Measurements from ENCODE around the gene IQSEC2. TPM values are rescaled to one million over a fixed set of nuclear protein-coding genes. Genes with fewer than 3 reads are reported as not detected.

Gene IQSEC2
- total RNA-seq, 4 donors from 2014 or later: 16.3 to 24.2 (median 17.5) TPM

DNA sequence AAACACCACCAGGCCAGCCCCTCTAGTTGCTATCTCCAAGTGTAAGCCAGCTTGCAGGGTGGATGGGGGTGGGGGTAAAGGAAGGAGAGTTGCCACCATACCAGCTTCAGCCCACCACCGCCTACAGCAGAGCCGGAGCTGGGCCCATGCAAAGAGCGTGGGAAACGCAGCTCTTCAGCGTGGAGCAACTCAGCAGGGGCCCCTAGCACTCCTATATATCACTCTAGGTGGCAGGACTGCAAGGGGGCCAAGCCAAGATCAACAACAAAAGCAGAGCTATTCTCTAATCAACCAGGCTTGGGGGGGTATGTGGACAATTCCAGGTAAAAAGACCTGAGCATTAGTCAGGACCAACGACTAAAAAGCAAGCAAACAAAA, 35.5 kb upstream of the IQSEC2 start:
- no peak for TF ChIP-seq POLR2A (IDR thresholded peaks at IDR 0.05)
- TF ChIP-seq, protein P1, sequence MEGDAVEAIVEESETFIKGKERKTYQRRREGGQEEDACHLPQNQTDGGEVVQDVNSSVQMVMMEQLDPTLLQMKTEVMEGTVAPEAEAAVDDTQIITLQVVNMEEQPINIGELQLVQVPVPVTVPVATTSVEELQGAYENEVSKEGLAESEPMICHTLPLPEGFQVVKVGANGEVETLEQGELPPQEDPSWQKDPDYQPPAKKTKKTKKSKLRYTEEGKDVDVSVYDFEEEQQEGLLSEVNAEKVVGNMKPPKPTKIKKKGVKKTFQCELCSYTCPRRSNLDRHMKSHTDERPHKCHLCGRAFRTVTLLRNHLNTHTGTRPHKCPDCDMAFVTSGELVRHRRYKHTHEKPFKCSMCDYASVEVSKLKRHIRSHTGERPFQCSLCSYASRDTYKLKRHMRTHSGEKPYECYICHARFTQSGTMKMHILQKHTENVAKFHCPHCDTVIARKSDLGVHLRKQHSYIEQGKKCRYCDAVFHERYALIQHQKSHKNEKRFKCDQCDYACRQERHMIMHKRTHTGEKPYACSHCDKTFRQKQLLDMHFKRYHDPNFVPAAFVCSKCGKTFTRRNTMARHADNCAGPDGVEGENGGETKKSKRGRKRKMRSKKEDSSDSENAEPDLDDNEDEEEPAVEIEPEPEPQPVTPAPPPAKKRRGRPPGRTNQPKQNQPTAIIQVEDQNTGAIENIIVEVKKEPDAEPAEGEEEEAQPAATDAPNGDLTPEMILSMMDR (IDR thresholded peaks at IDR 0.05): no peak
- 51 to 67% methylated on average over 2 to 6 of the region's 6 CpGs for WGBS, 2 donors
- no peak for DNase-seq (ENCODE audit: low spot score in 2 of 2)
- H3K4me3 ChIP-seq (ENCODE audit: low read depth, poor library complexity, severe bottlenecking): no peak overlapping the region
- intact Hi-C loops (cut with DNase I; ENCODE audit: low total_unique reads): loop anchor here (10.0 kb wide), 2 partner anchors 58 to 118 kb away; partner anchors contain the start of gene HSD17B10

GRCh38 chrX:53316111-53316859, 34.9 kb upstream of the IQSEC2 start:
- TF ChIP-seq, protein P1 (IDR thresholded peaks at IDR 0.05): no peak
- no peak for TF ChIP-seq POLR2A (IDR thresholded peaks at IDR 0.05)
- no peak overlapping the region for H3K4me3 ChIP-seq (ENCODE audit: low read depth, poor library complexity, severe bottlenecking)
- intact Hi-C loops (cut with DNase I; ENCODE audit: low total_unique reads): loop anchor here (10.0 kb wide), 2 partner anchors 59 to 119 kb away; partner anchors contain the start of gene HSD17B10
- WGBS, 2 donors: 71 to 86% methylated on average over 15 of the region's 15 CpGs
- DNase-seq (ENCODE audit: low spot score in 2 of 2): no peak

GRCh38 chrX:53313728-53314105, 32.3 kb upstream of the IQSEC2 start:
- 65 to 67% methylated on average over 5 of the region's 5 CpGs for WGBS, 2 donors
- intact Hi-C loops (cut with DNase I; ENCODE audit: low total_unique reads): loop anchor here (10.0 kb wide), 2 partner anchors 61 to 121 kb away; partner anchors contain the start of gene HSD17B10
- DNase-seq (ENCODE audit: low spot score in 2 of 2): no peak
- TF ChIP-seq, protein P1 (IDR thresholded peaks at IDR 0.05): no peak
- no peak for TF ChIP-seq POLR2A (IDR thresholded peaks at IDR 0.05)
- H3K4me3 ChIP-seq (ENCODE audit: low read depth, poor library complexity, severe bottlenecking): no peak overlapping the region

DNA sequence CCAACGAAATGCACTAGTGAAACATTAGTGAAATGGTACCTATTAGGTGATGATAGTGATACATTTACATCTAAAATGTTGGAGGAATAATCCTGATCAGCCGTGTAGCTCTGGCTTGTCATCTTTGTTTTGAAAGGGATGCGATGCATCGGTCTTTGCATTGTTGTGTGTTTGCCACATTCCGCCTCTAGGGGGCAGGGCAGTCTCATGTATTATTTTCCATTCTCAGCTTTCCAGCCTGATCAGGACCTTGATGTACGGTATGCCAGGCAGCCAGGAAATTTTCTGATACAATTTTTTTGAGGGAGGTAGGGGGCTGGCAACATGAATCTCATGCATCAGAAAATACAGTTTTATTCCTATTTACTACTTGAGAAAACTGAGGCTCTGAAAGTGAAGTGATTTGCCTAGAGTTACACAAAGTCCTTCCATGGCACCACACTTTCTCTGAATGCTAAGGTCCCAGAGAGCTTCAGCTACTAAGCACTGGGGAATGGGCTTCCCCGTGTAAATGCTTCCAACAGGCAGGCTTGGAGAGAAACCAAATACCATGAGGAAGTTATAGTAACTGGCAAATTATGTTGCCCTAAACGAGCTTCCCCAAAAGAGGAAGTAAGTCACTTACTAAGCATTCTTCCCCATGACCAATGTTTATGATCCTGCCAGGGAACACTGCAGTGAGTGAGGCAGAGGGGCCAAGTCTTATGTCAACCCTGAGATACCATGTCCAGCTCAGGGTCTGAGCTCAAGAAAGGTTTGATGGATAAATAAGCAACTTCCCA, 31.8 kb upstream of the IQSEC2 start:
- WGBS, 2 donors: 7 to 11% methylated on average over 8 of the region's 8 CpGs
- DNase-seq (ENCODE audit: low spot score in 2 of 2): peak; percentile 35 to 95
- TF ChIP-seq, protein P1 (IDR thresholded peaks at IDR 0.05): no peak
- TF ChIP-seq POLR2A (IDR thresholded peaks at IDR 0.05): no peak
- intact Hi-C loops (cut with DNase I; ENCODE audit: low total_unique reads): loop anchor here (10.0 kb wide), 2 partner anchors 62 to 122 kb away; partner anchors contain the start of gene HSD17B10
- no peak overlapping the region for H3K4me3 ChIP-seq (ENCODE audit: low read depth, poor library complexity, severe bottlenecking)

DNA sequence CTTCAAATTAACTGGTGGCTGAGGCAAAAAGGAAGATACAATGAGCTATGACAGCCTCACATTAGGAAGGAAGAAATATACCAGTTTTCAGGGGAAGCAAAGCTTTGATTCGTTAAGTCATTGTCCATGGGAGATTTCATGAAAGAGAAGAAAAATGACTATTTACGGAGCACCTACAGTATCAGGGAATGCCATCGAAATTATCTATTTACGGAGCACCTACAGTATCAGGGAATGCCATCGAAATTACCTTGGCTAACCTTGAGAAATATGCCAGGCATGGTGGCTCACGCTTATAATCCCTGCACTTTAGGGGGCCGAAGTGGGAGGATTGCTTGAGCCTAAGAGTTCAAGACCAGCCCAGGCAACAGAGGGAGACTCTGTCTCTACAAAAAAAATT, 28.5 kb upstream of the IQSEC2 start:
- intact Hi-C loops (cut with DNase I; ENCODE audit: low total_unique reads): loop anchor here (10.0 kb wide), 2 partner anchors 65 to 125 kb away; partner anchors contain the start of gene HSD17B10
- no peak for DNase-seq (ENCODE audit: low spot score in 2 of 2)
- no peak overlapping the region for H3K4me3 ChIP-seq (ENCODE audit: low read depth, poor library complexity, severe bottlenecking)
- 88 to 95% methylated on average over 7 of the region's 7 CpGs for WGBS, 2 donors
- TF ChIP-seq, protein P1 (IDR thresholded peaks at IDR 0.05): no peak
- TF ChIP-seq POLR2A (IDR thresholded peaks at IDR 0.05): no peak
